ENCODE results near the gene ARSB.

The ARSB gene

GRCh38 chr5:78985116-78985724 is at the start of gene ARSB:
ARSB (minus strand) TSS chr5:78985310; CDS start chr5:78985248, 62 bp downstream.
- DNase-seq, result peak; percentile 73
- peak; percentile 34 for ATAC-seq

- DNase-seq, result no peak
- no peak for ATAC-seq
These were observed 47.7 kb upstream of the ARSB start for GRCh38 chr5:79032782-79033181.

GRCh38 chr5:79032031-79032695 is 47.1 kb upstream of the ARSB start:
- ATAC-seq, result no peak
- DNase-seq, result no peak

- no peak for ATAC-seq
- DNase-seq, result no peak
These were observed 46.4 kb upstream of the ARSB start for GRCh38 chr5:79031485-79031867.

GRCh38 chr5:79030663-79031484 is 45.8 kb upstream of the ARSB start:
- DNase-seq (no peak), ATAC-seq (no peak)

GRCh38 chr5:79025054-79025472 is 40.0 kb upstream of the ARSB start:
- ATAC-seq (peak; percentile 49), DNase-seq (peak; percentile 71)

- ATAC-seq (no peak), DNase-seq (no peak)
These were observed 38.8 kb upstream of the ARSB start for GRCh38 chr5:79023947-79024346.

GRCh38 chr5:79023348-79023747 is 38.2 kb upstream of the ARSB start:
- ATAC-seq (no peak), DNase-seq (no peak)

GRCh38 chr5:79022771-79023170 is 37.7 kb upstream of the ARSB start:
- ATAC-seq (no peak), DNase-seq (no peak)

GRCh38 chr5:79021753-79022152 is 36.6 kb upstream of the ARSB start:
- no peak for DNase-seq
- no peak for ATAC-seq

GRCh38 chr5:79020861-79021561 is 35.9 kb upstream of the ARSB start:
- ATAC-seq, result peak; percentile 43
- DNase-seq, result peak; percentile 51

GRCh38 chr5:79014631-79015030 is 29.5 kb upstream of the ARSB start:
- no peak for ATAC-seq

GRCh38 chr5:79011869-79012268 is 26.8 kb upstream of the ARSB start:
- DNase-seq (no peak), ATAC-seq (no peak)

More at GRCh38 chr5:79014631-79015030, 29.5 kb upstream of the ARSB start:
- DNase-seq, result no peak

GRCh38 chr5:79011219-79011836 is 26.2 kb upstream of the ARSB start:
- no peak for ATAC-seq
- DNase-seq, result no peak

GRCh38 chr5:79008362-79008761 is 23.3 kb upstream of the ARSB start:
- no peak for DNase-seq
- ATAC-seq, result no peak

- DNase-seq, result no peak
- no peak for ATAC-seq
These were observed 22.8 kb upstream of the ARSB start for GRCh38 chr5:79007872-79008271.

GRCh38 chr5:79005936-79006631 is 21.0 kb upstream of the ARSB start:
- no peak for ATAC-seq
- no peak for DNase-seq

GRCh38 chr5:79005151-79005550 is 20.0 kb upstream of the ARSB start:
- ATAC-seq (no peak), DNase-seq (no peak)

- ATAC-seq (no peak), DNase-seq (no peak)
These were observed 17.3 kb upstream of the ARSB start for GRCh38 chr5:79002374-79002773.

GRCh38 chr5:79001471-79001870 is 16.4 kb upstream of the ARSB start:
- no peak for ATAC-seq
- no peak for DNase-seq

GRCh38 chr5:78997090-78997489 is 12.0 kb upstream of the ARSB start:
- DNase-seq, result no peak
- no peak for ATAC-seq

All from stimulated activated naive CD8-positive, alpha-beta T cell treated with anti-CD3 and anti-CD28 coated beads, Interleukin-15, Interleukin-2, amounts not matched to agents 100 U/mL and 50 U/mL, for 24 hours (primary cell).